T1000 (cell line): Measurements from ENCODE around the gene AZIN2.
"Not testable (repeated sequence)": the region's sequence is repeated elsewhere in the genome, so short reads cannot be mapped to it uniquely, and the experiment has no call there.

Source experiments
- DNase-seq: peaks from one replicate; lab custom pipeline; 2025; ENCODE audit warnings: mixed read lengths; lab: John Stamatoyannopoulos, UW

AZIN2 gene

GRCh38 chr1:33080885-33081553 is at the start of gene AZIN2:
Gene AZIN2 (plus strand): TSS chr1:33081153. CDS start chr1:33082250, 1,097 bp downstream.
- peak; percentile 91 for DNase-seq

- no peak for DNase-seq
Measured at GRCh38 chr1:33031506-33031905, 49.4 kb upstream of the AZIN2 start.

- no peak for DNase-seq
Measured at GRCh38 chr1:33032126-33032869, 48.7 kb upstream of the AZIN2 start.

DNA sequence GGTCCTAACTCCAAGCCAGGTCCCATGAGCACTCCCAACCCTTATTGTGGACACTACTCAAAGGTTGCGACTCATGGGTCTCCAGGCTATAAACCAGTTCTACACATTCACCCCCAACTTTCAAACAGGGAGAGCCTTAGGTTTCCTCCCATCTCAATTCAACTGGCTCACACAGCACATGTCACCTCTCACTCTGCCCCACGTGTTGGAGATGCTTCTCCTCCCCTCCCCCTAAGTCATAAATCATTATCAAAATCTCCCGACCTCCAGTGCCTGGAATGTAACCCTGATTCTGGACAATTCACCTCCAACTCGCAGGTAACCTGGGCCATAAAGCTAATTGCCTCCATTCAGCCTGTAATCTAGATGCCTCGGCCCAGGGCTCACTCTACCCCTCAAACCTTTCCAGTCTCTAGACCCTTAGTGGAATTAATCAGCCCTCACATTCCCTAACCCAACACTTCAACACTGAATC is 44.9 kb upstream of the AZIN2 start:
- DNase-seq, result no peak

- DNase-seq, result peak; percentile 97
Measured at GRCh38 chr1:33036526-33037503, 44.1 kb upstream of the AZIN2 start, which contains the start of gene AK2. Gene AK2 (minus strand): TSS chr1:33036883. CDS start chr1:33036828, 55 bp downstream.

DNA sequence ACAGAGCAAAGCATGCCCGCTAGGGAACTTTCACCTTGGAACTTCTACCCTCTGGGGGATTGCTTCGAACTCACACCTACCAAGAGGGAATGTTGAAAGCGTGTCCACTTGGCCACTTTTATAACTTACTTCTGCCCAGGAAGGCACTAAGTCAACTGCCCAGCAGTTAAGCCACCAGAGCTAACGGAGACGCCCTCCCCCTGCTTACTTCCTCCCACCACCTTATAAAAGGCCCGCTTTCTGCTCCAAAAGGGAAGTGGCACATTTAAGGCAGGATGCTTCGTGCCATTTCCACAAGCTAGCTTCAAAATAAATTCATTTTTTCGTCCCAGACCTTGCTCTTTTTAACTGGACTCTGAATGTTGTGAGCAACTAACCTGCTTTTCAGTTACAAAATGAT is 41.1 kb upstream of the AZIN2 start:
- no peak for DNase-seq

DNA sequence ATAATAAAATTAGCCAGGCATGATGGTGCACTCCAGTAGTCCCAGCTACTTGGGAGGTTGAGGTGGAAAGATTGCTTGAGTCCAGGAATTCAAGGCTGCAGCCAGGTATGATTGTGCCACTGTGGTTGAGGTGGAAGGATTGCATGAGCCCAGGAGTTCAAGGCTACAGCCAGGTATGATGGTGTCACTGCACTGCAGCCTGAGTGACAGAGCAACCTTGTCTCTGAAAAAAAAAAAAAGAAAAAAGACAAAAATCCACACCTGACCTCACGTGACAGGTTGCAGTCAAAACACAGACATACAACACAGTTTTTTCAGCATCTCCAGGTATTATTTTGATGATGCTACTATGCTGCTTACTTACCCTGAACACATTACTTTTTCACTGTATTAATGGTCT is 39.9 kb upstream of the AZIN2 start:
- DNase-seq, result no peak

DNA sequence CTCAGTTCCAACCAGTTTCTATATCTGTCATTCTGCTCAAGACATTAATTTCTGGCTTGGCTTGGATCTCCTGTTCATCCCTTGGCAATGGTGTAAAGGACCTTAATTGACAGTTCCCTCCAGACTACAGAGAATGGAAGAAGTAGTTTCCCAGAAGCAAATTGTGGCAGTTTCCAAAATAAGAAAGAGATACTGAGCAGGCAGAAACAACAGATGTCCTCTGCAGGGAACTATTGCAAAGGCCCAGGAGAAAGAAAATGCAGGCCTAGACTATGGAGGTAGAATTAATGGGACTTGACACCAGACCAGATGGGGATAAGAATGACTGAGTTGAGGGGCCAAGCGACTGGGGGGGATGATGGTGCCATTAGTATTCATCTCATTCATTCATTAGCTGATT is 38.1 kb upstream of the AZIN2 start:
- DNase-seq, result no peak

DNA sequence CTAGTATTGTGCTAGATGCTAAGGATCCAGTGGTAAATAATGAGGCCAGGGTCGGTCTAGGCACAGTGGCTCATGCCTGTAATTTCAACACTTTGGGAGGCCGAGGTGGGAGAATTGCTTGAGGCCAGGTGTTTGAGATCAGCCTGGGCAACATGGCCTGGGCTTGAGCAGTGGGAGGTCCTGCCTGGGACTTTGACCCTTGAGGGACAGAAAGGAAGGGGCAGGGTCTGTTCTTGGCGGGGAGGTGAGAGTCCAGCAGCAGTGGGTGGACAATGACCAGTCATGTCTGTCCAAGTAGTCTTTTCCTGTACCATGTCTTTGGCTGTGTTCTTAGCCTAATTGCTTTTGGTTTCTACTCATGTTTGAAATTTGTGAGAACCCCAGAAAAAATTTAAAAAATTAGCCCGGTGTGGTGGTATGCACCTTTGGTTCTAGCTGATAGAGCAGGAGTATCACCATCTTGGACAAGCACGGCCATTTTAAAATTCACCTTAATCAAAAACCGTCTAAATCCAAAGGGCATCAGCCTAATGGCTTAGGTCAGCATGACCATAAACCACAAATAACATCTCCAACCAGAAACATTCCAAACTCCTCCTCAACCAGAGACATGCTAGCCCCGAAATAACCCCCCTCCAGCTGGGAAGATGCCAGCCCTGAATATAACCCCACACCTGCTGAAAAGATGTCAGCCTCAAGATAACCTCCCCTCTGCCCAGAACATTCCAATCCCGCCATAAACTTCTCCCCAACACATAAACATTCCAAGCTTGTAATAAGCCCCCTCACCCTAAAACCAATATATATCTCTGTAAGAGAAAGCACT is 37.5 kb upstream of the AZIN2 start:
- DNase-seq, result no peak

- DNase-seq, result no peak
Measured at GRCh38 chr1:33045246-33045645, 35.7 kb upstream of the AZIN2 start.

GRCh38 chr1:33045814-33046213 is 35.1 kb upstream of the AZIN2 start:
- DNase-seq, result no peak

DNA sequence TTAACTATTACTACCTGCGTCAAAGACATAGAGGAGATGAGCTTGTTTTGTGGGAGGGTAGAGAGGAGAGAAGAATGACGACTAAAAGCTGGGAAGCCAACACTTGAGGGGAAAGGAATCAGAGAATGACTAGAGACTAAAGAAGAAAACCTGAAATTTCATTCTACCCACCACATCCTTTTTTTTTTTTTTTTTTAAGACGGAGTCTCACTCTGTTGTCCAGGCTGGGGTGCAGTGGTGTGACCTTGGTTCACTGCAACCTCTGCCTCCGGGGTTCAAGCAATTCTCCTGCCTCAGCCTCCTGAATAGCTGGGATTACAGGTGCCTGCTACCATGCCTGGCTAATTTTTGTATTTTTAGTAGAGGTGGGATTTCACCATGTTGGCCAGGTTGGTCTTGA is 34.7 kb upstream of the AZIN2 start:
- DNase-seq, result not testable (repeated sequence)

DNA sequence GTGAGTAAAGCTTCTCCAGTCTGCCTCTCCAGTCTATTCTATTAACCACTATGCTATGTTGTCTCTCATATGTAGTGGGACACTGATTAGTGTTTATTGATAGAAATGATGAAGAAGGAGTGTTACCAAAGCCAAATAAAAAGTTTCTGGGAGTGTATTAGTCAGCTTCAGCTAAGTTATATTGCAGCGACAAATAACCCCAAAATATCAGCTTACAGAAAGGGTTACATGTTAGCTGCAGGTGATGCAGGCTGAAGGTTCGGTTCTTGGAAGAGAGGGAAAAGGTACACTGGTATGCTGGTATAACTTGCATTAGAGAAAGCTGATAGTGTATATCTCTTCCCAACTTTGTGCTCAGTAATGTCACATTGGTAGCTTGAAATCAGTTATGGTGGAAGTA is 33.7 kb upstream of the AZIN2 start:
- no peak for DNase-seq

GRCh38 chr1:33047839-33048305 is 33.1 kb upstream of the AZIN2 start:
- no peak for DNase-seq

DNA sequence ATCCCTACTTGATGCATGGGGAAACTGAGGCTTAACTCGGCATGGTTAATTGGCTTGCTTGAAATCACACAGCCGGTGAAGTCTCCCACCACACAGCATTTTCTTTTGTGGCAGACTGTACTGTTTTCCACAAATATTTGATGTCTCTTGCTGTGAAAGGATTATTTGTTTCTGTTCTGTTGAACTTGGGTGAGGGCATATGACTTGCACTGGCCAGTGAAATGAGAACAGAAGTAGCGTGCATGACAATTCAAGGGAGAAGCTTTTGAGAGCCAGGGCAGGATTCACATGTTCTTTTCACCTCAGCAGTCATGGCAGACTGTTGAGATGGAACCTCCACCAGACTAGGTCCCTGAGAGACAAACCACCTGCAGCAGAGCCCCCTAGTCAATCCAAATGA is 32.5 kb upstream of the AZIN2 start:
- no peak for DNase-seq

DNA sequence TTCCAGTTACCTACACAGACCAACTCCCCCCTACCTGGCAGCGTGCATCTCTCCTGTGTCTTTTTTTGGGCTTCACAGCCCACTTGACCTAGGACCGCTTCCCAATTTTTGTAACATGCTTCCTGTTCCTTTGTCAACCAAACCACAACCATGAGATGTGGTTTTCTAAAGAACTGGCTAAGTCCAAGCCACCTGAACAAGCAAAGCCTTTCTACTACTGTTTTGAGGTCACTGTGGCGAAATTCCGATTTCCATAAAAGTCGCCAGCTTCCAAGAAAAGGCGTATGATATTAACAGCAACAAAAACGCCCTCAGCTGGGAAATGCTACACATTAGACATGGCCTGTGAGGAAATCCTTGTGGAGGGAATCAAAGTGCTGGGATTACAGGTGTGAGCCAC is 31.6 kb upstream of the AZIN2 start:
- no peak for DNase-seq

- no peak for DNase-seq
Measured at GRCh38 chr1:33050221-33051076, 30.5 kb upstream of the AZIN2 start.

- peak; percentile 25 for DNase-seq
Measured at GRCh38 chr1:33055210-33056008, 25.5 kb upstream of the AZIN2 start.

GRCh38 chr1:33056426-33056825 is 24.5 kb upstream of the AZIN2 start:
- DNase-seq, result no peak
